ENCODE measurements around the gene GP5. TPM values are rescaled to one million over a fixed set of nuclear protein-coding genes. Genes with fewer than 3 reads are reported as not detected.
A peak's percentile ranks its signal among the peaks of the same experiment; 100 is the strongest.

GP5 gene
- total and polyA plus RNA-seq, 2 of the 13 experiments (the other 11 are each of a cell fraction or from before 2014, with no cell fraction given), result not detected

DNA sequence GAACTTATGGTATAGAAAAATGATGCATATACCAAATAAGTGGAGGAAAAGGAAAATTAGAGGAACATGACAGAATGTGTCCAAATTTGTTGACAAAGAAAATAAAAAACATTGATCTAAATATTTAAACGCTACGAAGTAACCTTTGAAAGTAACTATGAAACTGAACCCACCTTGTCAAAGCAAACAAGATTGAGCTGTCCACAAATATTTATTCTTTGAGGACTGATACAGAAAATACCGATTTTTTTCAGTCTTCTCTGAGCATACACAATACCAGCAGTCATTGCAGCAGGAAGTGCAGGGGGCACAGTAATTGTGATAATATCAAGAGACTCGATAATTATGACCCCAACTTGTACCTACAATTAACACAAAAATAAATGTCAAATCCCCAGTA, 47.7 kb upstream of the GP5 start (continued):
- no peak for TF ChIP-seq ZFY (CRISPR knock-in tag; IDR thresholded peaks at IDR 0.05)
- peak; percentile 86 for TF ChIP-seq PITX1 (CRISPR knock-in tag; IDR thresholded peaks at IDR 0.05)
- TF ChIP-seq BRF2 (CRISPR knock-in tag; IDR thresholded peaks at IDR 0.05), result no peak
- no peak for TF ChIP-seq TOPORS (CRISPR knock-in tag; IDR thresholded peaks at IDR 0.05)
- TF ChIP-seq NFE2L2 (IDR thresholded peaks at IDR 0.05; ENCODE audit: low read length), result no peak
- TF ChIP-seq SKI (IDR thresholded peaks at IDR 0.05; ENCODE audit: partially characterized antibody), result no peak
- TF ChIP-seq, protein P1, sequence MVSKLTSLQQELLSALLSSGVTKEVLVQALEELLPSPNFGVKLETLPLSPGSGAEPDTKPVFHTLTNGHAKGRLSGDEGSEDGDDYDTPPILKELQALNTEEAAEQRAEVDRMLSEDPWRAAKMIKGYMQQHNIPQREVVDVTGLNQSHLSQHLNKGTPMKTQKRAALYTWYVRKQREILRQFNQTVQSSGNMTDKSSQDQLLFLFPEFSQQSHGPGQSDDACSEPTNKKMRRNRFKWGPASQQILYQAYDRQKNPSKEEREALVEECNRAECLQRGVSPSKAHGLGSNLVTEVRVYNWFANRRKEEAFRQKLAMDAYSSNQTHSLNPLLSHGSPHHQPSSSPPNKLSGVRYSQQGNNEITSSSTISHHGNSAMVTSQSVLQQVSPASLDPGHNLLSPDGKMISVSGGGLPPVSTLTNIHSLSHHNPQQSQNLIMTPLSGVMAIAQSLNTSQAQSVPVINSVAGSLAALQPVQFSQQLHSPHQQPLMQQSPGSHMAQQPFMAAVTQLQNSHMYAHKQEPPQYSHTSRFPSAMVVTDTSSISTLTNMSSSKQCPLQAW (CRISPR knock-in tag; IDR thresholded peaks at IDR 0.05), result no peak
- TF ChIP-seq, protein P2, sequence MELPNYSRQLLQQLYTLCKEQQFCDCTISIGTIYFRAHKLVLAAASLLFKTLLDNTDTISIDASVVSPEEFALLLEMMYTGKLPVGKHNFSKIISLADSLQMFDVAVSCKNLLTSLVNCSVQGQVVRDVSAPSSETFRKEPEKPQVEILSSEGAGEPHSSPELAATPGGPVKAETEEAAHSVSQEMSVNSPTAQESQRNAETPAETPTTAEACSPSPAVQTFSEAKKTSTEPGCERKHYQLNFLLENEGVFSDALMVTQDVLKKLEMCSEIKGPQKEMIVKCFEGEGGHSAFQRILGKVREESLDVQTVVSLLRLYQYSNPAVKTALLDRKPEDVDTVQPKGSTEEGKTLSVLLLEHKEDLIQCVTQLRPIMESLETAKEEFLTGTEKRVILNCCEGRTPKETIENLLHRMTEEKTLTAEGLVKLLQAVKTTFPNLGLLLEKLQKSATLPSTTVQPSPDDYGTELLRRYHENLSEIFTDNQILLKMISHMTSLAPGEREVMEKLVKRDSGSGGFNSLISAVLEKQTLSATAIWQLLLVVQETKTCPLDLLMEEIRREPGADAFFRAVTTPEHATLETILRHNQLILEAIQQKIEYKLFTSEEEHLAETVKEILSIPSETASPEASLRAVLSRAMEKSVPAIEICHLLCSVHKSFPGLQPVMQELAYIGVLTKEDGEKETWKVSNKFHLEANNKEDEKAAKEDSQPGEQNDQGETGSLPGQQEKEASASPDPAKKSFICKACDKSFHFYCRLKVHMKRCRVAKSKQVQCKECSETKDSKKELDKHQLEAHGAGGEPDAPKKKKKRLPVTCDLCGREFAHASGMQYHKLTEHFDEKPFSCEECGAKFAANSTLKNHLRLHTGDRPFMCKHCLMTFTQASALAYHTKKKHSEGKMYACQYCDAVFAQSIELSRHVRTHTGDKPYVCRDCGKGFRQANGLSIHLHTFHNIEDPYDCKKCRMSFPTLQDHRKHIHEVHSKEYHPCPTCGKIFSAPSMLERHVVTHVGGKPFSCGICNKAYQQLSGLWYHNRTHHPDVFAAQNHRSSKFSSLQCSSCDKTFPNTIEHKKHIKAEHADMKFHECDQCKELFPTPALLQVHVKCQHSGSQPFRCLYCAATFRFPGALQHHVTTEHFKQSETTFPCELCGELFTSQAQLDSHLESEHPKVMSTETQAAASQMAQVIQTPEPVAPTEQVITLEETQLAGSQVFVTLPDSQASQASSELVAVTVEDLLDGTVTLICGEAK (IDR thresholded peaks at IDR 0.05), result no peak
- TF ChIP-seq, protein P2 (CRISPR knock-in tag; IDR thresholded peaks at IDR 0.05), result no peak
- TF ChIP-seq HMGA1 (CRISPR knock-in tag; conservative IDR thresholded peaks at IDR 0.05), result no peak
- no peak for TF ChIP-seq HNRNPK (IDR thresholded peaks at IDR 0.05; ENCODE audit: low read depth, low read length, poor library complexity, severe bottlenecking)
- no peak for TF ChIP-seq HOXA3 (CRISPR knock-in tag; IDR thresholded peaks at IDR 0.05)
- no peak for TF ChIP-seq CBX2 (IDR thresholded peaks at IDR 0.05; ENCODE audit: low read depth, low read length)
- no peak for TF ChIP-seq CBX2 (CRISPR knock-in tag; IDR thresholded peaks at IDR 0.05; ENCODE audit: low read depth)
- no peak for TF ChIP-seq ZNF749 (CRISPR knock-in tag; IDR thresholded peaks at IDR 0.05; ENCODE audit: borderline replicate concordance)
